Retinal pigment epithelial cell (primary cell): ENCODE data around the gene ERBB4.
"Not testable (repeated sequence)": the region's sequence is repeated elsewhere in the genome, so short reads cannot be mapped to it uniquely, and the experiment has no call there.

ENCODE experiments used
- DNase-seq: peaks from one replicate; pipeline ENCODE4 v3.0.0-alpha.2; 2010; ENCODE audit warnings: low read depth
- H3K4me3 ChIP-seq: 2 replicates; pipeline ENCODE4 v1.5.1; 2011; ENCODE audit warnings: mild to moderate bottlenecking, low read length, control low read depth, moderate library complexity
- CTCF ChIP-seq: conservative IDR thresholded peaks from 2 replicates; pipeline ENCODE4 v1.5.1; 2011; ENCODE audit warnings: low read depth, low read length, control low read depth, inconsistent platforms

ERBB4 gene

GRCh38 chr2:212494418-212495020, 44.1 kb downstream of the ERBB4 start:
- no peak for TF ChIP-seq CTCF
- peak; percentile 98 for DNase-seq

GRCh38 chr2:212489719-212490346, 48.8 kb downstream of the ERBB4 start:
- TF ChIP-seq CTCF: no peak
- no peak for DNase-seq
- no peak overlapping the region for H3K4me3 ChIP-seq

More at GRCh38 chr2:212494418-212495020, 44.1 kb downstream of the ERBB4 start:
- no peak overlapping the region for H3K4me3 ChIP-seq

- no peak for DNase-seq
- H3K4me3 ChIP-seq: no peak overlapping the region
- TF ChIP-seq CTCF: no peak
Observed at GRCh38 chr2:212488611-212489010, 50.0 kb downstream of the ERBB4 start.

- no peak for DNase-seq
- no peak for TF ChIP-seq CTCF
- H3K4me3 ChIP-seq: no peak overlapping the region
Observed at GRCh38 chr2:212484563-212485080, 54.0 kb downstream of the ERBB4 start.

- no peak for DNase-seq
- TF ChIP-seq CTCF: no peak
- H3K4me3 ChIP-seq: no peak overlapping the region
Observed at GRCh38 chr2:212480447-212480846, 58.2 kb downstream of the ERBB4 start.

- TF ChIP-seq CTCF: no peak
- no peak for DNase-seq
- no peak overlapping the region for H3K4me3 ChIP-seq
Observed at GRCh38 chr2:212477571-212477970, 61.0 kb downstream of the ERBB4 start.

- DNase-seq: no peak
- no peak overlapping the region for H3K4me3 ChIP-seq
- TF ChIP-seq CTCF: no peak
Observed at GRCh38 chr2:212473211-212473610, 65.4 kb downstream of the ERBB4 start.

GRCh38 chr2:212467551-212467950, 71.1 kb downstream of the ERBB4 start:
- DNase-seq, H3K4me3 ChIP-seq: not testable (repeated sequence)
